IMR-90 (cell line): ENCODE data around the gene ATP2B1. TPM values are rescaled to one million over a fixed set of nuclear protein-coding genes. Genes with fewer than 3 reads are reported as not detected.

Experiments
- ATAC-seq: fragments of 200-7000 bp; cut with Tn5 transposase; 2 replicates; pipeline ENCODE4 v1.9.1; 2020; ENCODE audit warnings: low read depth, mild to moderate bottlenecking, moderate library complexity
- BruUV-seq: library from RNA; stranded (reverse); fragments of 400-500 nt; replicated peaks from 2 replicates; lab custom pipeline; 2021; lab: Mats Ljungman, UMichigan
- CTCF ChIA-PET: fragments of 300-600 bp; formaldehyde crosslinking; extraction: SDS; loops from one replicate; lab custom pipeline; 2021; ENCODE audit warnings: antibody characterized with exemption; lab: Yijun Ruan, JAX
- POLR2A ChIA-PET: fragments of 300-600 bp; sonication (Branson Sonifier 250); formaldehyde crosslinking; loops from one replicate; lab custom pipeline; 2022; ENCODE audit warnings: antibody characterized with exemption; ENCODE audit not compliant: unreplicated experiment; lab: Charles Lee
- DNase-seq: peaks from one replicate; pipeline ENCODE4 v3.0.0; 2013
- H2AFZ ChIP-seq: replicated peaks from 2 replicates; pipeline ENCODE3; 2013; ENCODE audit warnings: low read length, mild to moderate bottlenecking; ENCODE audit not compliant: poor library complexity
- H2AK5ac ChIP-seq: 2 replicates; pipeline ENCODE4 v1.6.1; 2013; ENCODE audit warnings: low read depth, low read length, inconsistent platforms
- H2AK9ac ChIP-seq: replicated peaks from 2 replicates; pipeline ENCODE3; 2013; ENCODE audit warnings: mild to moderate bottlenecking, low read depth, low read length, moderate library complexity; ENCODE audit not compliant: poor library complexity
- H2BK120ac ChIP-seq: 2 replicates; pipeline ENCODE4 v1.6.1; 2013; ENCODE audit warnings: low read depth, low read length, inconsistent platforms
- H2BK15ac ChIP-seq: 3 replicates; pipeline ENCODE4 v1.6.1; 2013; ENCODE audit warnings: low read depth, low read length, inconsistent platforms
- H2BK20ac ChIP-seq: 2 replicates; pipeline ENCODE4 v1.6.1; 2013; ENCODE audit warnings: low read depth, mild to moderate bottlenecking, inconsistent platforms, low read length, moderate library complexity
- H2BK5ac ChIP-seq: 2 replicates; pipeline ENCODE4 v1.6.1; 2013; ENCODE audit warnings: mild to moderate bottlenecking, low read depth, low read length, inconsistent platforms; ENCODE audit not compliant: poor library complexity, severe bottlenecking
- H3K14ac ChIP-seq: replicated peaks from 2 replicates; pipeline ENCODE4 v1.6.1; 2013; ENCODE audit warnings: low read depth, low read length, inconsistent platforms
- H3K18ac ChIP-seq: 2 replicates; pipeline ENCODE4 v1.6.1; 2013; ENCODE audit warnings: low read depth, low read length, control low read depth
- H3K23ac ChIP-seq: 2 replicates; pipeline ENCODE4 v1.6.1; 2013; ENCODE audit warnings: low read depth, low read length, inconsistent platforms
- H3K27ac ChIP-seq: 2 replicates; pipeline ENCODE4 v1.5.1; 2013; ENCODE audit warnings: mild to moderate bottlenecking, control low read depth, low read length; ENCODE audit not compliant: insufficient read depth
- H3K27me3 ChIP-seq: 2 replicates; pipeline ENCODE4 v1.6.1; 2013; ENCODE audit warnings: low read length; ENCODE audit not compliant: control insufficient read depth, insufficient read depth
- H3K36me3 ChIP-seq: 2 replicates; pipeline ENCODE4 v1.6.1; 2013; ENCODE audit warnings: low read length, mixed read lengths; ENCODE audit not compliant: control insufficient read depth, insufficient read depth
- H3K4ac ChIP-seq: 2 replicates; pipeline ENCODE4 v1.6.1; 2013; ENCODE audit warnings: low read depth, low read length, inconsistent platforms
- H3K4me1 ChIP-seq: 2 replicates; pipeline ENCODE4 v1.6.1; 2013; ENCODE audit warnings: low read length, mixed read lengths; ENCODE audit not compliant: control insufficient read depth, insufficient read depth
- H3K4me2 ChIP-seq: 2 replicates; pipeline ENCODE4 v1.6.1; 2013; ENCODE audit warnings: low read depth, mild to moderate bottlenecking, control low read depth, low read length, moderate library complexity
- H3K4me3 ChIP-seq: 2 replicates; pipeline ENCODE4 v1.5.1; 2013; ENCODE audit warnings: low read depth, mild to moderate bottlenecking, control low read depth, low read length, moderate library complexity; ENCODE audit not compliant: insufficient read depth
- H3K56ac ChIP-seq: 2 replicates; pipeline ENCODE4 v1.6.1; 2013; ENCODE audit warnings: low read length, inconsistent platforms; ENCODE audit not compliant: insufficient read depth; ENCODE audit errors: extremely low read depth
- H3K79me1 ChIP-seq, 2 experiments: 2 replicates each; pipeline ENCODE4 v1.6.1; 2013; ENCODE audit warnings: low read length in 2 of 2, inconsistent platforms in 1 of 2, low read depth in 1 of 2
- H3K9ac ChIP-seq: 2 replicates; pipeline ENCODE4 v1.6.1; 2013; ENCODE audit warnings: low read depth, low read length, control low read depth
- H3K9me1 ChIP-seq: 2 replicates; pipeline ENCODE4 v1.6.1; 2013; ENCODE audit warnings: low read length, inconsistent platforms; ENCODE audit not compliant: insufficient read depth
- H3K9me3 ChIP-seq: 2 replicates; pipeline ENCODE4 v1.6.1; 2013; ENCODE audit warnings: low read length; ENCODE audit not compliant: control insufficient read depth, insufficient read depth
- H4K20me1 ChIP-seq: 2 replicates; pipeline ENCODE4 v1.6.1; 2013; ENCODE audit warnings: low read length, inconsistent platforms; ENCODE audit not compliant: insufficient read depth
- H4K5ac ChIP-seq: 2 replicates; pipeline ENCODE4 v1.6.1; 2013; ENCODE audit warnings: mild to moderate bottlenecking, low read depth, low read length, control low read depth
- H4K8ac ChIP-seq, 2 experiments: 2 replicates each; pipeline ENCODE4 v1.6.1; 2013; ENCODE audit warnings: low read depth in 2 of 2, low read length in 2 of 2, control low read depth in 1 of 2, inconsistent platforms in 1 of 2
- H4K91ac ChIP-seq: 2 replicates; pipeline ENCODE4 v1.6.1; 2013; ENCODE audit warnings: low read depth, low read length, inconsistent platforms; ENCODE audit not compliant: insufficient read depth
- BHLHE40 ChIP-seq: fragments of 150-350 bp; IDR thresholded peaks from 2 replicates; pipeline ENCODE4 v1.6.1; 2016; ENCODE audit warnings: mild to moderate bottlenecking, low read depth, low read length
- CHD1 ChIP-seq: IDR thresholded peaks from 2 replicates; pipeline ENCODE4 v1.6.1; 2012; ENCODE audit warnings: low read depth, low read length, improper control_type of control experiment
- FOS ChIP-seq: fragments of 150-350 bp; IDR thresholded peaks from 2 replicates; pipeline ENCODE4 v1.6.1; 2016; ENCODE audit warnings: low read depth, low read length
- MAFK ChIP-seq: IDR thresholded peaks from 2 replicates; pipeline ENCODE4 v1.6.1; 2012; ENCODE audit warnings: low read depth, low read length, improper control_type of control experiment
- MAZ ChIP-seq: IDR thresholded peaks from 2 replicates; pipeline ENCODE4 v1.6.1; 2012; ENCODE audit warnings: low read depth, mild to moderate bottlenecking, low read length, improper control_type of control experiment, moderate library complexity, borderline replicate concordance
- NFE2L2 ChIP-seq: fragments of 150-350 bp; IDR thresholded peaks from 2 replicates; pipeline ENCODE4 v1.6.1; 2016; ENCODE audit warnings: low read depth, mild to moderate bottlenecking, low read length
- POLR2A ChIP-seq: IDR thresholded peaks from 2 replicates; pipeline ENCODE4 v1.6.1; 2012; ENCODE audit warnings: mild to moderate bottlenecking, low read depth, low read length
- RAD21 ChIP-seq: IDR thresholded peaks from 2 replicates; pipeline ENCODE4 v1.6.1; 2012; ENCODE audit warnings: low read length, improper control_type of control experiment
- RCOR1 ChIP-seq: IDR thresholded peaks from 2 replicates; pipeline ENCODE4 v1.6.1; 2012; ENCODE audit warnings: mild to moderate bottlenecking, low read length, improper control_type of control experiment; ENCODE audit not compliant: insufficient replicate concordance
- RFX5 ChIP-seq: IDR thresholded peaks from 2 replicates; pipeline ENCODE4 v1.8.0; 2012; ENCODE audit warnings: low read depth, mild to moderate bottlenecking, low read length, moderate library complexity
- SMC3 ChIP-seq: fragments of 150-350 bp; IDR thresholded peaks from 2 replicates; pipeline ENCODE4 v1.6.1; 2016; ENCODE audit warnings: low read depth, mild to moderate bottlenecking, antibody characterized with exemption, low read length, moderate library complexity
- WGBS, 2 experiments: methylation state at CpG; one replicate each; pipeline versions ENCODE4 v1.1.5 to v1.1.7; 2013; ENCODE audit warnings: missing lambda C conversion rate in 2 of 2; ENCODE audit not compliant: insufficient read length in 1 of 2; ENCODE audit errors: extremely low coverage in 2 of 2; 5-methylcytosine and 5-hydroxymethylcytosine counted together
- dilution Hi-C: fragments of 300-500 bp; cut with HindIII; formaldehyde crosslinking; loops from one replicate; pipeline ENCODE4 v1.14.3; 2018; ENCODE audit warnings: low sequenced_read_pairs; ENCODE audit not compliant: unreplicated experiment
- in situ Hi-C: fragments of 300-500 bp; cut with MboI; formaldehyde crosslinking; loops from 3 replicates; pipeline ENCODE4 v1.14.3; 2019; ENCODE audit warnings: low sequenced_read_pairs, inconsistent platforms, mixed read lengths
- intact Hi-C: fragments of 100-400 bp; cut with micrococcal nuclease; formaldehyde crosslinking; loops from 2 replicates; pipeline ENCODE4 v1.10.0; 2022
- polyA plus RNA-seq, 3 experiments: library from polyadenylated mRNA; depleted of rRNA; stranded (reverse); fragments of >200 nt; gene quantifications; 2 replicates each; pipeline ENCODE4 v1.2.3, GENCODE V29; 2012; ENCODE audit warnings: low replicate concordance in 1 of 3
- total RNA-seq: library from RNA; depleted of rRNA; stranded (reverse); fragments of >200 nt; gene quantifications from 2 replicates; pipeline ENCODE4 v1.2.3, GENCODE V29; 2012
- TF ChIP-seq, protein P1 (sequence below): fragments of 150-350 bp; IDR thresholded peaks from 2 replicates; pipeline ENCODE4 v1.6.1; 2017; ENCODE audit warnings: mild to moderate bottlenecking, antibody characterized with exemption, low read length, low read depth
- TF ChIP-seq, protein P2 (sequence below): conservative IDR thresholded peaks from 2 replicates; pipeline ENCODE4 v1.5.1; 2012; ENCODE audit warnings: mild to moderate bottlenecking, low read depth, low read length, improper control_type of control experiment

ATP2B1 gene
- total and polyA plus RNA-seq, 2 of the 4 experiments (the other 2 are of a cell fraction) = 9.9 to 32.6 TPM

GRCh38 chr12:89689306-89689705 is 19.3 kb downstream of the ATP2B1 start:
- POLR2A ChIA-PET = no interaction called here
- H3K14ac ChIP-seq = no peak overlapping the region
- WGBS, 2 experiments = no CpG with 5 or more reads among the region's 3 CpGs

More at GRCh38 chr12:89689306-89689705, 19.3 kb downstream of the ATP2B1 start:
- Histone ChIP-seq H3K23ac (peak overlapping the region; percentile 18; the same call in 1 of the 2 replicates), H3K9me1 (0 out of 2 replicates have a peak, but pooled peaks cover 3% of the 10 kb centered on the region), H3K79me1 (peaks cover 24 to 56% of the 10 kb centered on the region in 2 experiments), H3K27ac (no peak overlapping the region), H3K18ac (no peak overlapping the region), H4K91ac (no peak overlapping the region), H3K4me1 (peaks cover 6% of the 10 kb centered on the region; the same call in 1 of the 2 replicates), H3K56ac (no peak overlapping the region), H2BK15ac (no peak overlapping the region), H3K9ac (no peak overlapping the region), H3K4me2 (no peak overlapping the region), H2BK120ac (no peak overlapping the region), H3K27me3 (no peaks in the 10 kb centered on the region), H2BK20ac (no peak overlapping the region), H2AK9ac (no peak overlapping the region), H2AFZ (no peak overlapping the region), H3K36me3 (no peaks in the 10 kb centered on the region), H4K5ac (peak overlapping the region; percentile 36; the same call in 1 of the 2 replicates), H4K20me1 (peaks cover 28% of the 10 kb centered on the region), H3K9me3 (no peaks in the 10 kb centered on the region), H3K4ac (no peak overlapping the region), H3K4me3 (no peak overlapping the region), H2BK5ac (no peak overlapping the region), H2AK5ac (no peak overlapping the region), H4K8ac (no peak overlapping the region)
- dilution Hi-C loops (no loop called here), in situ Hi-C loops (no loop called here), intact Hi-C loops (no loop called here)
- no peak for ATAC-seq
- no TSS peak for BruUV-seq
- DNase-seq = no peak
- TF ChIP-seq RAD21 (no peak), SMC3 (no peak), FOS (no peak), CHD1 (no peak), MAZ (no peak), POLR2A (no peak), MAFK (no peak), RFX5 (no peak), BHLHE40 (no peak), NFE2L2 (no peak), RCOR1 (no peak)
- TF ChIP-seq, protein P1, sequence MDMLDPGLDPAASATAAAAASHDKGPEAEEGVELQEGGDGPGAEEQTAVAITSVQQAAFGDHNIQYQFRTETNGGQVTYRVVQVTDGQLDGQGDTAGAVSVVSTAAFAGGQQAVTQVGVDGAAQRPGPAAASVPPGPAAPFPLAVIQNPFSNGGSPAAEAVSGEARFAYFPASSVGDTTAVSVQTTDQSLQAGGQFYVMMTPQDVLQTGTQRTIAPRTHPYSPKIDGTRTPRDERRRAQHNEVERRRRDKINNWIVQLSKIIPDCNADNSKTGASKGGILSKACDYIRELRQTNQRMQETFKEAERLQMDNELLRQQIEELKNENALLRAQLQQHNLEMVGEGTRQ = no peak
- TF ChIP-seq, protein P2, sequence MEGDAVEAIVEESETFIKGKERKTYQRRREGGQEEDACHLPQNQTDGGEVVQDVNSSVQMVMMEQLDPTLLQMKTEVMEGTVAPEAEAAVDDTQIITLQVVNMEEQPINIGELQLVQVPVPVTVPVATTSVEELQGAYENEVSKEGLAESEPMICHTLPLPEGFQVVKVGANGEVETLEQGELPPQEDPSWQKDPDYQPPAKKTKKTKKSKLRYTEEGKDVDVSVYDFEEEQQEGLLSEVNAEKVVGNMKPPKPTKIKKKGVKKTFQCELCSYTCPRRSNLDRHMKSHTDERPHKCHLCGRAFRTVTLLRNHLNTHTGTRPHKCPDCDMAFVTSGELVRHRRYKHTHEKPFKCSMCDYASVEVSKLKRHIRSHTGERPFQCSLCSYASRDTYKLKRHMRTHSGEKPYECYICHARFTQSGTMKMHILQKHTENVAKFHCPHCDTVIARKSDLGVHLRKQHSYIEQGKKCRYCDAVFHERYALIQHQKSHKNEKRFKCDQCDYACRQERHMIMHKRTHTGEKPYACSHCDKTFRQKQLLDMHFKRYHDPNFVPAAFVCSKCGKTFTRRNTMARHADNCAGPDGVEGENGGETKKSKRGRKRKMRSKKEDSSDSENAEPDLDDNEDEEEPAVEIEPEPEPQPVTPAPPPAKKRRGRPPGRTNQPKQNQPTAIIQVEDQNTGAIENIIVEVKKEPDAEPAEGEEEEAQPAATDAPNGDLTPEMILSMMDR = no peak
- CTCF ChIA-PET = interaction anchor here (1.0 kb wide), 1 partner anchor 77 kb away, joined by 3 read pairs; no protein-coding TSS in a partner anchor
